Pulmonary artery endothelial cell (primary cell): ENCODE data around the gene KIF3A. TPM values are rescaled to one million over a fixed set of nuclear protein-coding genes. Genes with fewer than 3 reads are reported as not detected.

Experiments used
- DNase-seq: peaks from one replicate; pipeline ENCODE4 v3.0.0-alpha.2; 2011; ENCODE audit warnings: low read depth, low spot score
- total RNA-seq: library from RNA; depleted of rRNA; stranded (reverse); fragments of >200 nt; gene quantifications from 2 replicates; pipeline ENCODE4 v1.2.3, GENCODE V29; 2014

The KIF3A gene
- total RNA-seq: 8.2 and 12.3 TPM in 2 replicates

- peak; percentile 77 for DNase-seq
Measured at GRCh38 chr5:132736853-132737833, at the start of gene KIF3A. TSS of gene KIF3A (minus strand) at chr5:132737546. CDS start at chr5:132737419, 127 bp downstream.

- no peak for DNase-seq
Measured at GRCh38 chr5:132787076-132787475, 49.7 kb upstream of the KIF3A start.

- DNase-seq: no peak
Measured at GRCh38 chr5:132785864-132786263, 48.5 kb upstream of the KIF3A start.

- no peak for DNase-seq
Measured at GRCh38 chr5:132785365-132785764, 48.0 kb upstream of the KIF3A start.

GRCh38 chr5:132782101-132782500 is 44.8 kb upstream of the KIF3A start:
- DNase-seq: peak; percentile 47

GRCh38 chr5:132781029-132781428 is 43.7 kb upstream of the KIF3A start:
- no peak for DNase-seq

GRCh38 chr5:132780577-132780976 is 43.2 kb upstream of the KIF3A start:
- DNase-seq: no peak

GRCh38 chr5:132779961-132780360 is 42.6 kb upstream of the KIF3A start:
- DNase-seq: no peak

GRCh38 chr5:132778856-132779255 is 41.5 kb upstream of the KIF3A start:
- no peak for DNase-seq

GRCh38 chr5:132778129-132778528 is 40.8 kb upstream of the KIF3A start:
- DNase-seq: no peak

- no peak for DNase-seq
Measured at GRCh38 chr5:132777209-132778069, 40.1 kb upstream of the KIF3A start, which contains the start of gene SEPTIN8. TSS of gene SEPTIN8 (minus strand) at chr5:132777239. CDS start at chr5:132777137, 102 bp downstream.

GRCh38 chr5:132776938-132777208 is 39.5 kb upstream of the KIF3A start:
- no peak for DNase-seq

GRCh38 chr5:132776131-132776937 is 39.0 kb upstream of the KIF3A start:
- DNase-seq: no peak

- DNase-seq: no peak
Measured at GRCh38 chr5:132775476-132775961, 38.2 kb upstream of the KIF3A start.

GRCh38 chr5:132774896-132775295 is 37.5 kb upstream of the KIF3A start:
- DNase-seq: no peak

GRCh38 chr5:132774406-132774805 is 37.1 kb upstream of the KIF3A start:
- no peak for DNase-seq

GRCh38 chr5:132773601-132774355 is 36.4 kb upstream of the KIF3A start:
- no peak for DNase-seq

GRCh38 chr5:132773114-132773513 is 35.8 kb upstream of the KIF3A start:
- DNase-seq: no peak

GRCh38 chr5:132772291-132773070 is 35.1 kb upstream of the KIF3A start:
- DNase-seq: no peak
